Epithelial cell of proximal tubule (primary cell): ENCODE data around the gene PCP2. TPM values are rescaled to one million over a fixed set of nuclear protein-coding genes. Genes with fewer than 3 reads are reported as not detected.

Source experiments
- DNase-seq: peaks from one replicate; pipeline ENCODE4 v3.0.0-alpha.2; 2011; ENCODE audit warnings: low read depth
- H3K4me3 ChIP-seq: 2 replicates; pipeline ENCODE4 v1.5.1; 2011; ENCODE audit warnings: low read depth, mild to moderate bottlenecking, low read length
- total RNA-seq: library from RNA; depleted of rRNA; stranded (reverse); fragments of >200 nt; gene quantifications from 2 replicates; pipeline ENCODE4 v1.2.3, GENCODE V29; 2015
- TF ChIP-seq, protein P1 (sequence below): conservative IDR thresholded peaks from 2 replicates; pipeline ENCODE4 v1.5.1; 2012; ENCODE audit warnings: low read depth, mild to moderate bottlenecking, low read length

Gene PCP2
- total RNA-seq, 1 donor from 2014 or later: not detected

DNA sequence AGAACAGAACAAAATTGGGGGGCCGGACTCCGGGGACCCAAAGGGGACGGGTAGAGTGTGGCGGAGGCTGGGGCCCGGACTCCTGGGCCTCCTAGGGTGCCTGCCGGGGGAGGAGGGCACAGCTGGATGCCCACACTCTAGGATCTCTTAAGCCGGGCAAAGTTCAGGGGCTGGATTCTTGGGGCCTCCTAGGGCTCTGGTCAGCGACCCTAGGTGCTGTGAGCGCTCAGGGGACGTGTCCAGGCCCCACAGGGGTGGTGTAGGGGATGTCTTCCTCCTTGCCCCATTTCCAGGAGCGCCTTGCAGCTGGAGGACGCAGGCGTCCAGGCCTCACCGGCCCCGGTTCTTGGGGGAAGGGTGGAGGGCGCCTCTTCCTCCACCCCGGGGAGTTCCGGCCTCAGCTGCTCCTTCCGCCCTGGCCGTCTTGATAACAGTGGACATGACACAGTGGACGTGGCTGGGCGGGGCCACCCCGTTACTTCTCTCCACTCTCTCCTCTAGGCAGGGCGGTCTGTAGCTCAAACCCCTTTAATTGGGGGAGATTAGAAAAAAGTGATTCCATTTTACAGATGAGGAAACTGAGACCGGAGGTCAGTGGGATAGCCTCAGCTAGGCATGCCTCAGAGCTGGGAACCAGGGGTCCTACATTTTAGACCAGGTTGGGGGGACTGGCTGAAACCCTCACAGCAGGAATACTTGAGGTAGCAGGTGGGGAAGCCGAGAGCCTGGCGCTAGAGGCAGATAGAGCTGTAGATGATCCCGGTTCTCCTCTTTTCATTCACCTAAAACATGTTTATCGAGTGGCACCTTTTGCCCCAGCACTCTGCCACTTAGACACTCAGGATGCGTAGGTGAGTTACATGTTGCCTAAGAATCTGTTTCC, 4.1 kb upstream of the PCP2 start:
- DNase-seq: no peak
- TF ChIP-seq, protein P1, sequence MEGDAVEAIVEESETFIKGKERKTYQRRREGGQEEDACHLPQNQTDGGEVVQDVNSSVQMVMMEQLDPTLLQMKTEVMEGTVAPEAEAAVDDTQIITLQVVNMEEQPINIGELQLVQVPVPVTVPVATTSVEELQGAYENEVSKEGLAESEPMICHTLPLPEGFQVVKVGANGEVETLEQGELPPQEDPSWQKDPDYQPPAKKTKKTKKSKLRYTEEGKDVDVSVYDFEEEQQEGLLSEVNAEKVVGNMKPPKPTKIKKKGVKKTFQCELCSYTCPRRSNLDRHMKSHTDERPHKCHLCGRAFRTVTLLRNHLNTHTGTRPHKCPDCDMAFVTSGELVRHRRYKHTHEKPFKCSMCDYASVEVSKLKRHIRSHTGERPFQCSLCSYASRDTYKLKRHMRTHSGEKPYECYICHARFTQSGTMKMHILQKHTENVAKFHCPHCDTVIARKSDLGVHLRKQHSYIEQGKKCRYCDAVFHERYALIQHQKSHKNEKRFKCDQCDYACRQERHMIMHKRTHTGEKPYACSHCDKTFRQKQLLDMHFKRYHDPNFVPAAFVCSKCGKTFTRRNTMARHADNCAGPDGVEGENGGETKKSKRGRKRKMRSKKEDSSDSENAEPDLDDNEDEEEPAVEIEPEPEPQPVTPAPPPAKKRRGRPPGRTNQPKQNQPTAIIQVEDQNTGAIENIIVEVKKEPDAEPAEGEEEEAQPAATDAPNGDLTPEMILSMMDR: no peak
- peak overlapping the region; percentile 96 for H3K4me3 ChIP-seq

DNA sequence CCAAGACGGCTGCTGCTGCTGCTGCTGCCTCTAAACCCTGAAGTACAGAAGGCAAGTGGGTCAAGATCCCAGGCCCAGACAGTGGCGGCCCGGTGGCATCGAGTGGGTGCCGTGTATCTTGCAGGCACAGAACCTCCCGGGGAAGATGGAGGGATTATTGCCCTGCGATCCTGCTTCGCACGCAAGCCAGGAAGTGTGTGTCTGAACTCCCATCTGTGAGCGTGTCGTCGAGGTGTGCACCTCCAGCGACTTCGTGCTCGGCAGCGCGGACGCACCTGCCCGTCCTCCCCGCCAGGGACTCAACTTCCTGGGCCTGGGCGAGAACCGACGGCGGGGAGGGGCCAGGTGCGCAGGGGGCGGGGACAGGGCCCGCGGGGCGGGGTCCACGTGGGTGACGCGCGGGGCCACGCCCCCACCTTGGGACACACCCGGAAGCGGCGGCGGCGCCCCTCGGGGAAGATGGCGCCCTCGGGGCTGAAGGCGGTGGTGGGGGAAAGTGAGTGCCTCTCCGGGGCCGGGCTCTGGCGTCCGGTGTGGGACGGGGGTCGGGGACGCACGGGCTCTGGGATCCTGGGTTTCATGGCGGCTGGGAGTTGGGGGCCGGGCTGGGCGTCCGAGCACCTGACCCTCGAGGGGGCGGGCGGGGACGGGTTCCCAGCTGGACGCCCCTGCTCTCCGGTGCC, 3.3 kb upstream of the PCP2 start, which contains the start of gene STXBP2:
Gene STXBP2 (plus strand): TSS at position 420 of the 683 bp plus-strand sequence. CDS start 40 bp downstream, at position 460.
- peak within 1 kb of the TSS; percentile 96 for H3K4me3 ChIP-seq
- no peak for DNase-seq
- TF ChIP-seq, protein P1: no peak

DNA sequence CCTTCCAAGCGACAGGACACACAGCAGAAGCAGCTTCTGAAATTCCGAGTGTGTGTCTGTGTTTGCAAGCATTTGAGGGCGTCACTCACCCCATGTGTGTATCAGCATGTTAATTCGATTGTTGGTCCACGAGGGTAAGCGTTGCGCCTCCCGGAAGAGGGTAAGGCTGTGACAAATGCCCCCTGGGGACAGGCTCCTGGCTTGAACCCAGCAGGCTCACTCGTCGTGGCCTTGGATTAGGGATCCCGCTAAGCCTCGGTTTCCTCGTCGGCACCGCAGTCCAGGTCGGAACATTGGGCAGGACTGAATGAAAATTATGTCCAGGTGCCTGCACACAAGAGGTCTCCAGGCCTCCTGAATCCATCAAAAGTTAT, 2.8 kb upstream of the PCP2 start:
- H3K4me3 ChIP-seq: peak overlapping the region; percentile 96
- TF ChIP-seq, protein P1: no peak
- no peak for DNase-seq

DNA sequence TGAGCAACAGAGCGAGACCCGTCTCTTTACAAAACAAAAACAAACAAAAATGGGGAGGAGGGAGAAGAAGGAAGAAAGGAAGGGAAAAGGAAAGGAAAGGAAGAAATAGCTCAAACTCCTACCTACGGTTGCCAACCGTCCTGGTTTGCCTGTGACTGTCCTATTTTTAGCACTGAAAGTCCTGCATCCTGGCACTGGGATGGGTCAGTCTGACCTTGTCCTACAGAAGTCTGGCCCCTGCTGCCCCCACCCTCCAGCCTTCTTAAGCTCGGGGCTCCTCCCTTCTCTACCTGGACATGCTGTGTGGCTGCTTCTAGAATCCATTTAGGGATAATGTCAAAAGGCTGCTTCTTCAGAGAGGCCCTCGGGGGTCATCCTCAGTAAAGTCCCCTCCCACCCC, 2.2 kb upstream of the PCP2 start:
- TF ChIP-seq, protein P1: no peak
- H3K4me3 ChIP-seq: no peak overlapping the region
- DNase-seq: no peak

DNA sequence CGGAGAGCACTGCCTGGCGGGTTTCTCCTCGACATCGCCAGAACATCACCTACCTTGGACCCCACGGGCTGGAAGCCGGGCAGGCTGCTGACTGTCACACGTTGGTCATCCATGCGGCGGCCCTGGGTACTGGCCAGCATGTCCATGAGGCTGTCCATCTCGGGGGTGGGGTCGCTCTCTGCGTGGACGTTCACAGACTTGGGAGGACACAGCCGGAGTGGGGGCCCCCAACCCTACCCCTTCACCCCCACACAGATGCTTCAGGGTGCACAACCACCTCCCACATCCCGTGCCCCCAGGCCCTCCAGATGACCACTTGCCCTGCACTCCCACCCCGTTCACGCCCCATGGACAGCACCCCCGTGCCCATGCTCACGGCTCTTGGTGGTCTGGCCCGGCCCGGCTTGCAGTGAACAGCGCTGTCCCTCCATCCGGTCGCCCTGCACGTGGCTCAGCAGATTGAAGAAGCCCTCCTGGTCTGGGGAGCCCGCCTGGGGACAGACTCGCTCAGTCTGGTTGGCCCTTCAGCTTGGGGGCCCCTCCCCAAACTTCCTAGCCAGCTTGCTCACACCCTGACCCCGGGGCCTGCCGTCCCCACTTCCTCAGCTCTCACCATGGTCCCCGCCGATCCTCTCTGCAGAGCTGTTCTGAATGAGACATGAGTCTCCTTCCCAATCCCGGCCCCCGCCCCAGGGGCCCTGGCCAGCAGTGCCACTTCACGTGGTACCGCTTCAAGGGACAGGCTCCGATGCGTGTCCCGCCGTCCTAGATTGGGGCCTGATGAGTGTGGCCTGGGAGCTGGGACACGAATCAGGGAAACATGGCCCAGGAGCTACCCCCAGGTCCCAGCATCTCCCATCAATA, 947 bp downstream of the PCP2 start:
- TF ChIP-seq, protein P1: no peak
- no peak overlapping the region for H3K4me3 ChIP-seq
- DNase-seq: no peak

DNA sequence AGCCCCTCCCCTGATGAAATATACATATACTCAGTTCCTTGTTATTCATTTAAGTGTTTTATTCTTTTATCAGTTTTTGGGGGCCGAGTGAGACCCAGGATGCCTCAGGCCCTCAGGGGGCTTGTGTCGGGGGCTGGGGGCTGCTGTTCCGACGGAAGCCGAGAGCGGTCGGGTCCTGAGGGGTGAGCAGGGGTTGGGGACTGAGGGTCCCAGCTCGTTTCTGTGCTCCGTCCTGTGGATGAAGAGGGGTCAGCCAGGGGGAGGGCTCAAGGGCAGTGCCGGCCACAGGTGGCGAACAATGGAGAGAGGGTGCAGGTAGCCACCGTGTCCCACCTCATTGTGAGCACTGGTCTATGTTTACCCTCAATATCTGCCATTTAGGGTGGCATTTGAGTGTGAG, 1.9 kb downstream of the PCP2 start:
- H3K4me3 ChIP-seq: no peak overlapping the region
- TF ChIP-seq, protein P1: no peak
- DNase-seq: no peak
